ENCODE results near the gene CDH20. TPM values are rescaled to one million over a fixed set of nuclear protein-coding genes. Genes with fewer than 3 reads are reported as not detected.

CDH20 gene
- polyA plus RNA-seq, 3 donors = not detected

DNA sequence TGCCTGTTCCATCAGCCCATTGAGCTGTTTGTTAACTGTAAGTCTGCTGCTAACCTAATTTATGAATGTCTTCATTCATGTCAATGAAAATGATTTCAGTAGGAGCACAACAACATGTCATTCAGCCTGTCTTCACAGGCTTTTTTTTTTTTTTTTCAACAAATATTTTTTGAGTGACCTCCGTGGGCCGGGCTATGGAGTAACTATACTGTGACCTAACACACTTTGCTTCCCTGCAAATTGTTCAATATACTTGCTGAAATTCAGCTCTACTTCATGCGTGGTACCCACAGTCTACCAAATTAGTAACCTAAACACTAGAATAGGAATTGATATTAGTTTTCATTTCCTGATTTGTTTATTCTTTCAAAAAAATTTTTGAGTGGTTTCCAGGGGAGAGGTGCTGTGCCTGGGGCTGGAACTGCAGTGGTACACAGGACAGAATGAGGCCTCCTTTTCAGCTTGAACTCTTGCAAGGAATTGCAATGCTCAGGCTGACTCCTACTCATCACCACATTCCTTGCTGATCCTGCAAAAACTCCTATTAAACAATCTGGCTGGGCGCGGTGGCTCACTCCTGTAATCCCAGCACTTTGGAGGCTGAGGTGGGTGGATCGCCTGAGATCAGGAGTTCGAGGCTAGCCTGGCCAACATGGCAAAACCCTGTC, 87.1 kb downstream of the CDH20 start:
- intact Hi-C loops (cut with micrococcal nuclease) = no loop called here
- no peak overlapping the region for H3K4me3 Mint-ChIP-seq
- no peak overlapping the region for H2AFZ ChIP-seq (ENCODE audit: insufficient read depth, low read depth, low read length, poor library complexity, severe bottlenecking)
- no peaks in the 10 kb centered on the region for H3K36me3 ChIP-seq (replicated peaks in 1 of 2; ENCODE audit: control insufficient read depth in 1 of 2, insufficient read depth in 2 of 2, low read length in 2 of 2)
- H3K9me3 ChIP-seq (replicated peaks in 1 of 2; ENCODE audit: control insufficient read depth in 1 of 2, insufficient read depth in 1 of 2, low read length in 2 of 2) = no peaks in the 10 kb centered on the region
- TF ChIP-seq, protein P1, sequence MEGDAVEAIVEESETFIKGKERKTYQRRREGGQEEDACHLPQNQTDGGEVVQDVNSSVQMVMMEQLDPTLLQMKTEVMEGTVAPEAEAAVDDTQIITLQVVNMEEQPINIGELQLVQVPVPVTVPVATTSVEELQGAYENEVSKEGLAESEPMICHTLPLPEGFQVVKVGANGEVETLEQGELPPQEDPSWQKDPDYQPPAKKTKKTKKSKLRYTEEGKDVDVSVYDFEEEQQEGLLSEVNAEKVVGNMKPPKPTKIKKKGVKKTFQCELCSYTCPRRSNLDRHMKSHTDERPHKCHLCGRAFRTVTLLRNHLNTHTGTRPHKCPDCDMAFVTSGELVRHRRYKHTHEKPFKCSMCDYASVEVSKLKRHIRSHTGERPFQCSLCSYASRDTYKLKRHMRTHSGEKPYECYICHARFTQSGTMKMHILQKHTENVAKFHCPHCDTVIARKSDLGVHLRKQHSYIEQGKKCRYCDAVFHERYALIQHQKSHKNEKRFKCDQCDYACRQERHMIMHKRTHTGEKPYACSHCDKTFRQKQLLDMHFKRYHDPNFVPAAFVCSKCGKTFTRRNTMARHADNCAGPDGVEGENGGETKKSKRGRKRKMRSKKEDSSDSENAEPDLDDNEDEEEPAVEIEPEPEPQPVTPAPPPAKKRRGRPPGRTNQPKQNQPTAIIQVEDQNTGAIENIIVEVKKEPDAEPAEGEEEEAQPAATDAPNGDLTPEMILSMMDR (IDR thresholded peaks at IDR 0.05) = no peak
- no peak overlapping the region for H3K9ac ChIP-seq (ENCODE audit: insufficient read depth, low read length, poor library complexity, severe bottlenecking)
- no peak for DNase-seq
- no peaks in the 10 kb centered on the region for H3K79me2 ChIP-seq (ENCODE audit: insufficient read depth, low read length)
- H3K4me1 ChIP-seq (ENCODE audit: control insufficient read depth in 1 of 2, insufficient read depth in 2 of 2, low read length in 2 of 2) = no peaks in the 10 kb centered on the region
- H3K4me3 ChIP-seq (replicated peaks in 1 of 3; ENCODE audit: low read depth in 2 of 3, low read length in 3 of 3) = no peak overlapping the region
- WGBS (ENCODE audit: insufficient coverage) = 80% methylated on average over 2 of the region's 7 CpGs
- peaks cover 0 to 7% (median 6%) of the 10 kb centered on the region in 3 donors for H3K27me3 Mint-ChIP-seq (ENCODE audit: low read depth in 3 of 3)
- H3K36me3 Mint-ChIP-seq = no peaks in the 10 kb centered on the region
- no peaks in the 10 kb centered on the region for H3K4me1 Mint-ChIP-seq
- no peak overlapping the region for H3K4me2 ChIP-seq (replicated peaks; ENCODE audit: extremely low read depth, low read length, poor library complexity, severe bottlenecking)
- no peak overlapping the region for H3K27ac ChIP-seq (ENCODE audit: low read depth in 1 of 2, low read length in 2 of 2)
- no peaks in the 10 kb centered on the region for H3K27me3 ChIP-seq (ENCODE audit: control insufficient read depth in 2 of 2, insufficient read depth in 2 of 2, low read length in 2 of 2)
- H3K27ac Mint-ChIP-seq = peak overlapping the region in 1 of 7 donors; percentile 30
- H4K20me1 ChIP-seq (ENCODE audit: insufficient read depth, low read length) = no peaks in the 10 kb centered on the region
- peaks cover 0 to 2% (median 0%) of the 10 kb centered on the region in 7 donors for H3K9me3 Mint-ChIP-seq

GRCh38 chr18:61426492-61427053, 93.3 kb downstream of the CDH20 start:
- Histone ChIP-seq H3K79me2 (ENCODE audit: insufficient read depth, low read length) (no peaks in the 10 kb centered on the region), H3K4me1 (ENCODE audit: control insufficient read depth in 1 of 2, insufficient read depth in 2 of 2, low read length in 2 of 2) (no peaks in the 10 kb centered on the region), H3K27ac (ENCODE audit: low read depth in 1 of 2, low read length in 2 of 2) (no peak overlapping the region), H4K20me1 (ENCODE audit: insufficient read depth, low read length) (no peaks in the 10 kb centered on the region), H3K9me3 (replicated peaks in 1 of 2; ENCODE audit: control insufficient read depth in 1 of 2, insufficient read depth in 1 of 2, low read length in 2 of 2) (no peaks in the 10 kb centered on the region), H3K27me3 (ENCODE audit: control insufficient read depth in 2 of 2, insufficient read depth in 2 of 2, low read length in 2 of 2) (no peaks in the 10 kb centered on the region), H3K36me3 (replicated peaks in 1 of 2; ENCODE audit: control insufficient read depth in 1 of 2, insufficient read depth in 2 of 2, low read length in 2 of 2) (no peaks in the 10 kb centered on the region), H3K4me3 (replicated peaks in 1 of 3; ENCODE audit: low read depth in 2 of 3, low read length in 3 of 3) (no peak overlapping the region), H3K4me2 (replicated peaks; ENCODE audit: extremely low read depth, low read length, poor library complexity, severe bottlenecking) (no peak overlapping the region), H2AFZ (ENCODE audit: insufficient read depth, low read depth, low read length, poor library complexity, severe bottlenecking) (no peak overlapping the region), H3K9ac (ENCODE audit: insufficient read depth, low read length, poor library complexity, severe bottlenecking) (no peak overlapping the region)
- TF ChIP-seq, protein P1 (IDR thresholded peaks at IDR 0.05) = no peak
- no peak for DNase-seq
- H3K27me3 Mint-ChIP-seq (ENCODE audit: low read depth in 3 of 3) = peaks cover 0 to 4% (median 2%) of the 10 kb centered on the region in 3 donors
- no peak overlapping the region for H3K27ac Mint-ChIP-seq
- H3K4me3 Mint-ChIP-seq = no peak overlapping the region
- intact Hi-C loops (cut with micrococcal nuclease) = no loop called here
- WGBS (ENCODE audit: insufficient coverage) = 80% methylated on average over 5 of the region's 6 CpGs
- H3K36me3 Mint-ChIP-seq = no peaks in the 10 kb centered on the region
- peaks cover 0 to 3% (median 1%) of the 10 kb centered on the region in 7 donors for H3K9me3 Mint-ChIP-seq
- no peaks in the 10 kb centered on the region for H3K4me1 Mint-ChIP-seq
